ENCODE data around the gene PLEKHG5.

DNA sequence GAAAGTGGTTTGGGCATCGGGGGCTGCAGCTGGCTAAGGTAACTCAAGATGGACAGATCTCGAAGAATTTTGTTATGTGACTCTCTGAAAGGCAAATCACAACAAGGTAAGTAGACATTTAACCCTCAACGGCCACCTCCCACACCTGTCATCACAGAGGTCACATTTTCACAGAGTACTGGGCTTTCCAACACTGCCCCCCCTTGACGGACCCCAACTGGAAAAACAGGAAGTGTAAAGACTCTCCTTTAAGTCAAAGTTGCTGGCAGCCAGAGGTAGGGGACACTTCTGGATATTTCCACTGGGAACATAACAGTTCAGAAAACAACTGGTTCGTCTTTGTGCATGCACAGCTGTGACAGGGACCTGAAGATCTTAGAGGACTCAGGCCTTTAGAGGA, 40.5 kb upstream of the PLEKHG5 start:
- TF ChIP-seq, protein P1, sequence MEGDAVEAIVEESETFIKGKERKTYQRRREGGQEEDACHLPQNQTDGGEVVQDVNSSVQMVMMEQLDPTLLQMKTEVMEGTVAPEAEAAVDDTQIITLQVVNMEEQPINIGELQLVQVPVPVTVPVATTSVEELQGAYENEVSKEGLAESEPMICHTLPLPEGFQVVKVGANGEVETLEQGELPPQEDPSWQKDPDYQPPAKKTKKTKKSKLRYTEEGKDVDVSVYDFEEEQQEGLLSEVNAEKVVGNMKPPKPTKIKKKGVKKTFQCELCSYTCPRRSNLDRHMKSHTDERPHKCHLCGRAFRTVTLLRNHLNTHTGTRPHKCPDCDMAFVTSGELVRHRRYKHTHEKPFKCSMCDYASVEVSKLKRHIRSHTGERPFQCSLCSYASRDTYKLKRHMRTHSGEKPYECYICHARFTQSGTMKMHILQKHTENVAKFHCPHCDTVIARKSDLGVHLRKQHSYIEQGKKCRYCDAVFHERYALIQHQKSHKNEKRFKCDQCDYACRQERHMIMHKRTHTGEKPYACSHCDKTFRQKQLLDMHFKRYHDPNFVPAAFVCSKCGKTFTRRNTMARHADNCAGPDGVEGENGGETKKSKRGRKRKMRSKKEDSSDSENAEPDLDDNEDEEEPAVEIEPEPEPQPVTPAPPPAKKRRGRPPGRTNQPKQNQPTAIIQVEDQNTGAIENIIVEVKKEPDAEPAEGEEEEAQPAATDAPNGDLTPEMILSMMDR (IDR thresholded peaks at IDR 0.05): no peak
- no peak for TF ChIP-seq POLR2A (IDR thresholded peaks at IDR 0.05)

All from adrenal gland (tissue), 5 donors.